K562 (cell line): ENCODE results near the gene UBE2J2. TPM values are rescaled to one million over a fixed set of nuclear protein-coding genes. Genes with fewer than 3 reads are reported as not detected.

Experiments used
- GATAD2B ChIP-seq: fragments of 450-650 bp; IDR thresholded peaks from 2 replicates; pipeline ENCODE4 v1.6.1; 2017; ENCODE audit warnings: mild to moderate bottlenecking, borderline replicate concordance
- GTF2A2 ChIP-seq: IDR thresholded peaks from 2 replicates; pipeline ENCODE4 v1.6.1; 2016; ENCODE audit warnings: mild to moderate bottlenecking, missing genetic modification characterization, missing compliant biosample characterization
- NR4A1 ChIP-seq, 2 experiments: fragments of 250-450 bp in 1 of 2; fragments of 450-650 bp in 1 of 2; sonication (Bioruptor Pico) in 1 of 2; IDR thresholded peaks; 2 replicates each; pipeline versions ENCODE4 v1.4.0 to v1.6.1; 2016 to 2020; ENCODE audit warnings: mild to moderate bottlenecking in 2 of 2, missing compliant biosample characterization in 1 of 2, missing genetic modification characterization in 1 of 2, moderate library complexity in 1 of 2
- ZNF175 ChIP-seq: fragments of 200-800 bp; sonication (Bioruptor generic); IDR thresholded peaks from 2 replicates; pipeline ENCODE4 v1.6.1; 2016; ENCODE audit warnings: low read depth, mild to moderate bottlenecking, missing genetic modification characterization, missing compliant biosample characterization
- ZNF699 ChIP-seq: fragments of 250-450 bp; sonication (Bioruptor Pico); IDR thresholded peaks from 2 replicates; pipeline ENCODE4 v1.8.0; 2021; ENCODE audit warnings: mild to moderate bottlenecking, moderate library complexity; ENCODE audit not compliant: insufficient replicate concordance
- polyA plus RNA-seq, 8 experiments: library from polyadenylated mRNA; depleted of rRNA in 4 of 8; stranded (reverse) in 5 of 8; unstranded in 3 of 8; fragments of >200 nt; fragmentation: Nextera tagmentation in 2 of 8; fragmentation: Illumina TruSeq in 1 of 8; extraction: Ambion mirVana in 2 of 8; extraction: Trizol in 1 of 8; gene quantifications; 2 replicates each; pipeline versions ENCODE4 v1.2.1 to v1.2.3, GENCODE V29; 2011 to 2014; ENCODE audit warnings: inconsistent platforms in 1 of 8, missing spikeins in 1 of 8
- total RNA-seq, 7 experiments: library from RNA; depleted of rRNA in 6 of 7; stranded (reverse); fragments of >200 nt in 6 of 7; fragmentation: Illumina TruSeq in 2 of 7; extraction: Trizol in 2 of 7; gene quantifications; 2 replicates each; pipeline versions ENCODE4 v1.2.1 to v1.2.3, GENCODE V29; 2011 to 2021; ENCODE audit warnings: low replicate concordance in 1 of 7
- TF ChIP-seq, protein P1 (sequence below): fragments of 450-650 bp; conservative IDR thresholded peaks from 2 replicates; pipeline ENCODE4 v1.6.1; 2016; ENCODE audit warnings: missing genetic modification characterization, low read depth, mild to moderate bottlenecking, missing compliant biosample characterization, moderate library complexity
- TF ChIP-seq, protein P2 (sequence below): fragments of 250-450 bp; sonication (Bioruptor Pico); IDR thresholded peaks from 2 replicates; pipeline ENCODE4 v1.5.0; 2021
- TF ChIP-seq, protein P3 (sequence below), 3 experiments: fragments of 200-800 bp in 1 of 3; sonication (Bioruptor generic) in 1 of 3; sonication (generic) in 1 of 3; formaldehyde crosslinking in 1 of 3; IDR thresholded peaks; 2 replicates each; pipeline versions ENCODE4 v1.6.1 to v1.8.0; 2016 to 2022; ENCODE audit warnings: mild to moderate bottlenecking in 2 of 3, missing compliant biosample characterization in 2 of 3, missing genetic modification characterization in 2 of 3, missing genetic modification reagents in 1 of 3

The UBE2J2 gene
- total and polyA plus RNA-seq, 9 of the 15 experiments (the other 6 are each of a cell fraction or from before 2014, with no cell fraction given), result 0.93 to 112 (median 75.5) TPM

DNA sequence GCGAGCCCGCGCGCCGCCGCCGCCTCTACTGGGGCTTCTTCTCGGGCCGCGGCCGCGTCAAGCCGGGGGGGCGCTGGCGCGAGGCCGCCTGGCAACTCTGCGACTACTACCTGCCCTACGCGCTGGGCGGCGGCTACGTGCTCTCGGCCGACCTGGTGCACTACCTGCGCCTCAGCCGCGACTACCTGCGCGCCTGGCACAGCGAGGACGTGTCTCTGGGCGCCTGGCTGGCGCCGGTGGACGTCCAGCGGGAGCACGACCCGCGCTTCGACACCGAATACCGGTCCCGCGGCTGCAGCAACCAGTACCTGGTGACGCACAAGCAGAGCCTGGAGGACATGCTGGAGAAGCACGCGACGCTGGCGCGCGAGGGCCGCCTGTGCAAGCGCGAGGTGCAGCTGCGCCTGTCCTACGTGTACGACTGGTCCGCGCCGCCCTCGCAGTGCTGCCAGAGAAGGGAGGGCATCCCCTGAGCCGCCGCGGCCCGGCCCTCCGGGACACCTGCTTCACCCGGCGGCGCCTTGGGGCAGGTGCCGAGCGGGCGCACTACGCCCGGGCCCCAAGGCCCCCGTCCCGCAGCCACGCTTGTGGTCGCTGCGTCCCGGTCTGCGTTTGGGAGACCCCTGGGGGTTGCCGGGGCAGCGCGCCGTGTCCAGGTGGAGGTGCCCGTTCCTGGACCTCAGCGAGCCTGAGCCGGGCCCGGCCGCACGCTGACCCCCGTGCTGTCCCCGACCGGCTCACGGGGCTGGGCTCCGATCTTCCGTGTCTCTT lies 40.7 kb downstream of the UBE2J2 start (continued):
- TF ChIP-seq, protein P1, sequence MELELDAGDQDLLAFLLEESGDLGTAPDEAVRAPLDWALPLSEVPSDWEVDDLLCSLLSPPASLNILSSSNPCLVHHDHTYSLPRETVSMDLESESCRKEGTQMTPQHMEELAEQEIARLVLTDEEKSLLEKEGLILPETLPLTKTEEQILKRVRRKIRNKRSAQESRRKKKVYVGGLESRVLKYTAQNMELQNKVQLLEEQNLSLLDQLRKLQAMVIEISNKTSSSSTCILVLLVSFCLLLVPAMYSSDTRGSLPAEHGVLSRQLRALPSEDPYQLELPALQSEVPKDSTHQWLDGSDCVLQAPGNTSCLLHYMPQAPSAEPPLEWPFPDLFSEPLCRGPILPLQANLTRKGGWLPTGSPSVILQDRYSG, result no peak
- TF ChIP-seq, protein P2, sequence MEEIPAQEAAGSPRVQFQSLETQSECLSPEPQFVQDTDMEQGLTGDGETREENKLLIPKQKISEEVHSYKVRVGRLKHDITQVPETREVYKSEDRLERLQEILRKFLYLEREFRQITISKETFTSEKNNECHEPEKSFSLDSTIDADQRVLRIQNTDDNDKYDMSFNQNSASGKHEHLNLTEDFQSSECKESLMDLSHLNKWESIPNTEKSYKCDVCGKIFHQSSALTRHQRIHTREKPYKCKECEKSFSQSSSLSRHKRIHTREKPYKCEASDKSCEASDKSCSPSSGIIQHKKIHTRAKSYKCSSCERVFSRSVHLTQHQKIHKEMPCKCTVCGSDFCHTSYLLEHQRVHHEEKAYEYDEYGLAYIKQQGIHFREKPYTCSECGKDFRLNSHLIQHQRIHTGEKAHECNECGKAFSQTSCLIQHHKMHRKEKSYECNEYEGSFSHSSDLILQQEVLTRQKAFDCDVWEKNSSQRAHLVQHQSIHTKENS (CRISPR knock-in tag), result no peak
- TF ChIP-seq GATAD2B (no peak), NR4A1 (CRISPR knock-in tag; IDR thresholded peaks at IDR 0.05) (no peak), NR4A1 (tag; IDR thresholded peaks at IDR 0.05) (no peak), ZNF175 (CRISPR knock-in tag) (no peak), ZNF699 (CRISPR knock-in tag) (no peak), GTF2A2 (tag) (0 out of 2 replicates have a peak, but pooled peaks have one; percentile 23)
- TF ChIP-seq, protein P3, sequence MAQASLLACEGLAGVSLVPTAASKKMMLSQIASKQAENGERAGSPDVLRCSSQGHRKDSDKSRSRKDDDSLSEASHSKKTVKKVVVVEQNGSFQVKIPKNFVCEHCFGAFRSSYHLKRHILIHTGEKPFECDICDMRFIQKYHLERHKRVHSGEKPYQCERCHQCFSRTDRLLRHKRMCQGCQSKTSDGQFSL (CRISPR knock-in tag; IDR thresholded peaks at IDR 0.05), result peak; percentile 71; the same call in 1 of the 2 replicates
- TF ChIP-seq, protein P3 (tag; IDR thresholded peaks at IDR 0.05), result peak; percentile 12 to 51; a peak in 1 of 4 replicates
